Mesenchymal stem cell (in vitro differentiated cells and primary cell): Measurements from ENCODE around the gene TMEM59L.

Source experiments
- DNase-seq: peaks from one replicate; pipeline ENCODE4 v3.0.0-alpha.2; 2013
- H2AFZ ChIP-seq: one replicate; pipeline ENCODE4 v1.6.1; 2013; ENCODE audit warnings: low read depth, mild to moderate bottlenecking, control low read depth, inconsistent platforms, low read length, moderate library complexity
- H2AK5ac ChIP-seq: 2 replicates; pipeline ENCODE4 v1.6.1; 2013; ENCODE audit warnings: low read length, moderate library complexity, mild to moderate bottlenecking, inconsistent platforms; ENCODE audit not compliant: severe bottlenecking
- H2BK120ac ChIP-seq: one replicate; pipeline ENCODE4 v1.6.1; 2013; ENCODE audit warnings: low read depth, mild to moderate bottlenecking, inconsistent platforms, low read length, moderate library complexity
- H2BK12ac ChIP-seq, 2 experiments: one replicate each; pipeline ENCODE4 v1.6.1; 2013; ENCODE audit warnings: inconsistent platforms in 2 of 2, low read length in 2 of 2, mild to moderate bottlenecking in 2 of 2, moderate library complexity in 2 of 2, control low read depth in 1 of 2
- H2BK15ac ChIP-seq: one replicate; pipeline ENCODE4 v1.6.1; 2013; ENCODE audit warnings: mild to moderate bottlenecking, low read depth, inconsistent platforms; ENCODE audit not compliant: poor library complexity, severe bottlenecking
- H2BK5ac ChIP-seq: 2 replicates; pipeline ENCODE4 v1.6.1; 2013; ENCODE audit warnings: low read depth, mild to moderate bottlenecking, low read length, control low read depth, inconsistent platforms; ENCODE audit not compliant: poor library complexity, severe bottlenecking
- H3K14ac ChIP-seq, 2 experiments: one replicate each; pipeline ENCODE4 v1.6.1; 2013; ENCODE audit warnings: inconsistent platforms in 2 of 2, low read length in 2 of 2, control low read depth in 1 of 2, mild to moderate bottlenecking in 1 of 2, moderate library complexity in 1 of 2
- H3K18ac ChIP-seq, 2 experiments: one replicate each; pipeline ENCODE4 v1.6.1; 2013; ENCODE audit warnings: inconsistent platforms in 2 of 2, low read length in 2 of 2, control low read depth in 1 of 2, low read depth in 1 of 2, mild to moderate bottlenecking in 1 of 2
- H3K23ac ChIP-seq, 2 experiments: one replicate each; pipeline ENCODE4 v1.6.1; 2013; ENCODE audit warnings: inconsistent platforms in 2 of 2, low read length in 2 of 2, mild to moderate bottlenecking in 2 of 2, moderate library complexity in 2 of 2, control low read depth in 1 of 2
- H3K27ac ChIP-seq: 2 replicates; pipeline ENCODE4 v1.5.1; 2013; ENCODE audit warnings: mild to moderate bottlenecking, moderate library complexity, low read length, control low read depth, inconsistent platforms; ENCODE audit not compliant: poor library complexity, severe bottlenecking
- H3K27me3 ChIP-seq, 2 experiments: 2 replicates each; pipeline versions ENCODE4 v1.6.1 to v1.7.0; 2013; ENCODE audit warnings: low read length in 2 of 2, mild to moderate bottlenecking in 2 of 2, moderate library complexity in 2 of 2, control low read depth in 1 of 2, inconsistent platforms in 1 of 2; ENCODE audit not compliant: control insufficient read depth in 1 of 2, insufficient read depth in 1 of 2
- H3K36me3 ChIP-seq, 2 experiments: 2 replicates each; pipeline versions ENCODE4 v1.6.1 to v1.7.0; 2013; ENCODE audit warnings: low read length in 2 of 2, control low read depth in 1 of 2, inconsistent platforms in 1 of 2, low read depth in 1 of 2, mild to moderate bottlenecking in 1 of 2; ENCODE audit not compliant: insufficient read depth in 2 of 2, control insufficient read depth in 1 of 2
- H3K4ac ChIP-seq, 2 experiments: one replicate each; pipeline ENCODE4 v1.6.1; 2013; ENCODE audit warnings: inconsistent platforms in 2 of 2, low read length in 2 of 2, mild to moderate bottlenecking in 2 of 2, moderate library complexity in 2 of 2, control low read depth in 1 of 2, low read depth in 1 of 2
- H3K4me1 ChIP-seq: 2 replicates; pipeline ENCODE4 v1.6.1; 2013; ENCODE audit warnings: low read depth, low read length, control low read depth; ENCODE audit not compliant: control insufficient read depth, insufficient read depth
- H3K4me2 ChIP-seq: 2 replicates; pipeline ENCODE4 v1.6.1; 2013; ENCODE audit warnings: low read length, mild to moderate bottlenecking, inconsistent platforms; ENCODE audit not compliant: poor library complexity, severe bottlenecking
- H3K4me3 ChIP-seq, 2 experiments: 2 replicates each; pipeline versions ENCODE4 v1.5.1 to v1.7.0; 2013; ENCODE audit warnings: low read length in 2 of 2, mild to moderate bottlenecking in 2 of 2, control low read depth in 1 of 2, low read depth in 1 of 2; ENCODE audit not compliant: insufficient read depth in 1 of 2
- H3K79me1 ChIP-seq: replicated peaks from 2 replicates; pipeline ENCODE4 v1.6.1; 2013; ENCODE audit warnings: mild to moderate bottlenecking, control low read depth, low read length, inconsistent platforms; ENCODE audit not compliant: poor library complexity, severe bottlenecking
- H3K9ac ChIP-seq: 2 replicates; pipeline ENCODE4 v1.7.0; 2013; ENCODE audit warnings: mild to moderate bottlenecking, low read length, moderate library complexity
- H3K9me3 ChIP-seq: 2 replicates; pipeline ENCODE4 v1.7.0; 2013; ENCODE audit warnings: mild to moderate bottlenecking, low read length; ENCODE audit not compliant: control insufficient read depth
- H4K8ac ChIP-seq: one replicate; pipeline ENCODE4 v1.6.1; 2013; ENCODE audit warnings: inconsistent platforms, mild to moderate bottlenecking, low read length, moderate library complexity
- H4K91ac ChIP-seq: one replicate; pipeline ENCODE4 v1.6.1; 2013; ENCODE audit warnings: mild to moderate bottlenecking, low read length, inconsistent platforms
- WGBS: methylation state at CpG from one replicate; pipeline ENCODE4 v1.1.7; 2013; ENCODE audit warnings: mixed read lengths; 5-methylcytosine and 5-hydroxymethylcytosine counted together

The TMEM59L gene

DNA sequence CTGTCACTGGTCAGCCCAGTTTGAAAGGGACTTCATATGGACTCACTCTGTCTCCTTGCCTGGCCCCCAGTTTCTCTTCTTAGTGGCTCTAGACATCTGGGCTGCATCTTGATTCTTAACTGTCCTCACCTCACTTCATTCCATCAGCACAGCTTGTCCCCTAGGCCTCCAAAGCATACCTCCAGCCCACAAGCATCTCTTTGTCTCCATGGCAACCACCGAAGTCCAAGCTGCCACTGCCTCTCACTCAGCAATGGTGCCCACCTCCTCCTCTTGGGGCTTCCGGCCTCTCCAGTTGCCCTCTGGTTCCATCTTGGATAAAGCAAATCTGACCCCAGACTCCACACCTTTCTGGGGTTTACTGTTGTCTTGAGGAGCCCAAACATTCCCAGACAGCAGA lies 14.2 kb downstream of the TMEM59L start:
- no peak overlapping the region for H2BK5ac ChIP-seq
- no peak overlapping the region for H2BK15ac ChIP-seq
- H3K4me3 ChIP-seq = no peak overlapping the region
- no peaks in the 10 kb centered on the region for H3K36me3 ChIP-seq
- no peak overlapping the region for H2AFZ ChIP-seq
- no peak overlapping the region for H3K27ac ChIP-seq
- H2BK120ac ChIP-seq = no peak overlapping the region
- H3K4ac ChIP-seq = no peak overlapping the region
- no peak overlapping the region for H2AK5ac ChIP-seq
- DNase-seq = no peak
- H3K23ac ChIP-seq = no peak overlapping the region
- H3K9me3 ChIP-seq = no peaks in the 10 kb centered on the region
- no peak overlapping the region for H4K8ac ChIP-seq
- WGBS = 82% methylated on average over 2 of the region's 2 CpGs
- no peak overlapping the region for H3K18ac ChIP-seq
- H3K27me3 ChIP-seq = peaks cover 18 to 26% of the 10 kb centered on the region in 2 experiments
- H2BK12ac ChIP-seq = no peak overlapping the region
- H4K91ac ChIP-seq = no peak overlapping the region
- H3K9ac ChIP-seq = no peak overlapping the region
- H3K4me1 ChIP-seq = no peaks in the 10 kb centered on the region
- no peaks in the 10 kb centered on the region for H3K79me1 ChIP-seq
- H3K4me2 ChIP-seq = no peak overlapping the region
- H3K14ac ChIP-seq = no peak overlapping the region

DNA sequence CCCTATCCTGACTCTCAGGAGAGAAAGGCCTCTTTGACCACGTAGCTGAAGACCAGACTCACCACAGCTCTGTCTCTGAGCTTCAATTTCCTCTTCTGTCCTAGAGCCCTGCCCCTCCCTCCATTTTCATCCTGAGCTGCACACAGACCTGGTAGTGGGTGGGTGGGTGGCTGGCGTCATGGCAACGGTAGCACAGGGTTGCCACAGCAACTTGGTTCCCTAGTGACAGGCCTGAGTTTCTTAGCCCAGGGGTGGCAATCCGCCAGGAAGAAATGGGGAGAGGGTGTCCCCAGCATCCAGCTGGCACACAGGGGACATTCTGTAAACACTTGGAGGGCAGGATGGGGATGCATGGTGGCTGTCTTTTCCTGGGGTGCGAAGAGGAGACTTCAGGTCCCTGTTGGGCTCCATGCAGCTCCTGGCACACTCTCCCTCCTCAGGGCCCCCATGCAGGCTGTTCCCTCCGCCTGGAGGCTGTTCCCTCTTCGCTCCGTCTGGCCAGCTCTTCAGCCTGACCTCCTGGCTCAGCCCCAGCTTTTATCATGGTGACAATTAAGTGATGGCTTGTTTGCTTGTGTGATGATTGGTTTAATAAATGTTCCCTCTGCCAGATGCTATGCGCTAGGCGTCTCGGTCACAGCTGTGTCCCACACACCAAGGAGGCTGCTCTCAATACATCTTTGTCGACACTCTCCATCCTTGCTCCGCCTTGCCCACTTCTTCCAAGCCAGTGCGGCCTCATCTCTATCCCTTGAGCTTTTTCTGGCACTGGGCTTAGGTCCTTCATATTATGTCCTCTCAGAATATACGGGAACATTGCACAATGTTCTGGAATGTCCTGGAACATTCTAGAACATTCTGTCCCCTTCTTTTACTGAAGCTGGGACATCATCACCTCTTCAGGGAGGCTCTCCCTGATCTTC lies 16.8 kb downstream of the TMEM59L start:
- H4K8ac ChIP-seq = peak overlapping the region; percentile 9
- no peaks in the 10 kb centered on the region for H3K36me3 ChIP-seq
- H3K4me1 ChIP-seq = no peaks in the 10 kb centered on the region
- H4K91ac ChIP-seq = peak overlapping the region; percentile 48
- no peaks in the 10 kb centered on the region for H3K79me1 ChIP-seq
- H2AFZ ChIP-seq = no peak overlapping the region
- no peak overlapping the region for H3K9ac ChIP-seq
- H3K23ac ChIP-seq = no peak overlapping the region
- no peak overlapping the region for H2BK15ac ChIP-seq
- H3K27ac ChIP-seq = no peak overlapping the region
- peak overlapping the region in 1 of 2 experiments; percentile 70 for H3K14ac ChIP-seq
- H3K9me3 ChIP-seq = no peaks in the 10 kb centered on the region
- H3K27me3 ChIP-seq = peaks cover 18 to 21% of the 10 kb centered on the region in 2 experiments
- H3K18ac ChIP-seq = no peak overlapping the region
- H2BK5ac ChIP-seq = no peak overlapping the region
- DNase-seq = no peak
- H3K4me3 ChIP-seq = no peak overlapping the region
- no peak overlapping the region for H3K4me2 ChIP-seq
- H2BK120ac ChIP-seq = no peak overlapping the region
- H2BK12ac ChIP-seq = no peak overlapping the region
- no peak overlapping the region for H2AK5ac ChIP-seq
- WGBS = 86% methylated on average over 13 of the region's 15 CpGs
- H3K4ac ChIP-seq = no peak overlapping the region

DNA sequence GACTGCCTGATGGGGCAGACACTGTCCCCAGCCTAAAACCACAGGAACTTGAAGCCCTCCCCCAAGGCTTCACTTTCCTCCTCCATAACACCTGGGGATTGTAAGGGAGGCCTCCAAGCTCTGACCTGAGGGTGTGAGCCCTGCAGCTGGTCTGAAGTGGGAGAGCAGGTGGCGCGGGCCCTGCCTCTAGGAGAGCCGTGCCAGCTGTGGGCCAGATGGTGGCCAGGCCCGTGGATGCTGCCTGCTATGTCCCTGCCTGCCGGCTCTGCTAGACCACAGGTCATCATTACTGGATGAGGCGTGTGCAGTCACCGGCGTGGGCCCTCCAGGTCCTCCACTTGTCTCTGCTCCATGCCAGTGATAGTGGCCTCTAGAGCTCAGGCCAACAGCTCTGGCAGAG lies 20.7 kb downstream of the TMEM59L start:
- no peak overlapping the region for H2BK12ac ChIP-seq

DNA sequence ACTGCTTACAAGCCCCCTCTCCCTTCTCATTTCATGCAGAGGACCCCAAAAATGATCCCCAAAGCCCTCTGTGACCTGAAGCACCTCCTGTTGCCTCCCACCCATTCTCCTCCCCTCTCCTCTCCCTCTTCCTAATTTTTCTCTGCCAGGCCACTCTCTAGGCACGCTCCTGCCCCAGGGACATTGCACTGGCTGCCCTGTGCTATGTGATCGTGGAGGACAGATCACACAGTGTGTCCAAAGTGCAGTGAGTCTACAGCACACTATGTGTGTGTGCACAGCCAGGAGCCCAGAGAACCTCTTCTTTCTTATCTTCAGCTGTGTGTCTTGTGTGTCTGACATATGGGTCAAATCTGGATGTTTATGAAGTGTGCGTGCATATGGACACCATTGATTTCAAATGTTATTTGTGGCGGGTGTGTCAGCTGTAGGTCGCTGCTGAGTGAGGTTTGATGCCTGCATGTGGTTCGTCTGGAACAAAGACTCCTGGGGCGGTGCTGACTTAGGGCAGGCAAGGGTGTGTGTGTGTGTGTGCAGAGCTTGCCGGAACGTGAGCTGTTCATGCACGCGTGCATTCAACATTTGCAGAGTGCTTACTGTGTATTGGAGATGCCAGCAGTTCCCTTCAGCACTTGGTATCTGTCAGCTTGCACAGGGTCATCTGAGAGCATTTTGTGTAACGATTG lies 22.1 kb downstream of the TMEM59L start:
- H3K79me1 ChIP-seq = peaks cover 10% of the 10 kb centered on the region
- DNase-seq = no peak
- no peak overlapping the region for H2AFZ ChIP-seq
- H3K4me3 ChIP-seq = no peak overlapping the region
- H3K9ac ChIP-seq = no peak overlapping the region
- H2BK120ac ChIP-seq = no peak overlapping the region
- no peak overlapping the region for H2BK15ac ChIP-seq
- no peak overlapping the region for H4K8ac ChIP-seq
- no peak overlapping the region for H3K4ac ChIP-seq
- H3K36me3 ChIP-seq = no peaks in the 10 kb centered on the region
- no peak overlapping the region for H4K91ac ChIP-seq
- peaks cover 4 to 6% of the 10 kb centered on the region in 2 experiments for H3K27me3 ChIP-seq
- WGBS = 88% methylated on average over 11 of the region's 12 CpGs
- no peak overlapping the region for H3K18ac ChIP-seq
- H2BK5ac ChIP-seq = no peak overlapping the region
- no peak overlapping the region for H3K23ac ChIP-seq
- no peak overlapping the region for H2BK12ac ChIP-seq
- H3K14ac ChIP-seq = peak overlapping the region in 1 of 2 experiments; percentile 18
- no peaks in the 10 kb centered on the region for H3K9me3 ChIP-seq
- H3K4me2 ChIP-seq = no peak overlapping the region
- no peak overlapping the region for H2AK5ac ChIP-seq
- H3K4me1 ChIP-seq = peaks cover 17% of the 10 kb centered on the region
- H3K27ac ChIP-seq = no peak overlapping the region

More for the DNA sequence above, 20.7 kb downstream of the TMEM59L start:
- H3K27me3 ChIP-seq = peaks cover 14 to 20% of the 10 kb centered on the region in 2 experiments
- no peak overlapping the region for H4K8ac ChIP-seq
- no peak overlapping the region for H2BK15ac ChIP-seq
- H3K9me3 ChIP-seq = no peaks in the 10 kb centered on the region
- H3K23ac ChIP-seq = no peak overlapping the region
- H3K4me3 ChIP-seq = no peak overlapping the region
- no peak overlapping the region for H3K18ac ChIP-seq
- H3K4me1 ChIP-seq = peaks cover 17% of the 10 kb centered on the region
- no peak overlapping the region for H2AFZ ChIP-seq
- H3K4me2 ChIP-seq = no peak overlapping the region
- H3K9ac ChIP-seq = no peak overlapping the region
- no peak overlapping the region for H2AK5ac ChIP-seq
- WGBS = 73% methylated on average over 8 of the region's 8 CpGs
- DNase-seq = no peak
- H2BK120ac ChIP-seq = no peak overlapping the region
- no peaks in the 10 kb centered on the region for H3K36me3 ChIP-seq
- H4K91ac ChIP-seq = no peak overlapping the region
- H3K79me1 ChIP-seq = peaks cover 8% of the 10 kb centered on the region
- H3K14ac ChIP-seq = no peak overlapping the region
- H2BK5ac ChIP-seq = no peak overlapping the region
- no peak overlapping the region for H3K27ac ChIP-seq
- H3K4ac ChIP-seq = no peak overlapping the region
